WTC11 (cell line): ENCODE data around the gene PAM16.

Experiments used
- CTCF ChIP-seq: fragments of 200-600 bp; IDR thresholded peaks from 2 replicates; pipeline ENCODE4 v1.8.0; 2022; ENCODE audit warnings: antibody characterized with exemption
- JUN ChIP-seq: sonication (generic); formaldehyde crosslinking; IDR thresholded peaks from 2 replicates; pipeline ENCODE4 v1.8.0; 2023; ENCODE audit warnings: mild to moderate bottlenecking, missing genetic modification reagents
- SMAD3 ChIP-seq: sonication (generic); formaldehyde crosslinking; IDR thresholded peaks from 2 replicates; pipeline ENCODE4 v1.8.0; 2022; ENCODE audit warnings: missing genetic modification reagents, mild to moderate bottlenecking, borderline replicate concordance
- TEAD4 ChIP-seq: sonication (generic); formaldehyde crosslinking; IDR thresholded peaks from 2 replicates; pipeline ENCODE4 v1.8.0; 2022; ENCODE audit warnings: mild to moderate bottlenecking, missing genetic modification reagents
- USF1 ChIP-seq: sonication (generic); formaldehyde crosslinking; IDR thresholded peaks from 2 replicates; pipeline ENCODE4 v1.8.0; 2022; ENCODE audit warnings: mild to moderate bottlenecking, missing genetic modification reagents
- USF2 ChIP-seq: sonication (generic); formaldehyde crosslinking; IDR thresholded peaks from 2 replicates; pipeline ENCODE4 v1.8.1; 2023; ENCODE audit warnings: mild to moderate bottlenecking, missing genetic modification reagents, moderate library complexity

GRCh38 chr16:4339455-4339854, 11.7 kb downstream of the PAM16 start:
- TF ChIP-seq USF2 (CRISPR knock-in tag) (no peak), CTCF (no peak), USF1 (CRISPR knock-in tag) (no peak), JUN (CRISPR knock-in tag) (no peak), SMAD3 (no peak), TEAD4 (CRISPR knock-in tag) (no peak)
